Activated CD8-positive, alpha-beta memory T cell treated with anti-CD3 and anti-CD28 coated beads, Interleukin-2, amount 10 ng/mL, durations not matched to agents 7 days and 5 days (primary cell): Measurements from ENCODE around the gene MAP3K5. TPM values are rescaled to one million over a fixed set of nuclear protein-coding genes. Genes with fewer than 3 reads are reported as not detected.

Experiments used
- ATAC-seq: fragments of 150-1000 bp; cut with Tn5 transposase; one replicate; pipeline ENCODE4 v1.10.0; 2021; ENCODE audit warnings: moderate library complexity
- CTCF ChIA-PET: fragments of 350-600 bp; sonication (Branson Sonifier 250); formaldehyde crosslinking; loops from one replicate; lab custom pipeline; 2021; ENCODE audit warnings: antibody characterized with exemption; lab: Charles Lee
- DNase-seq: peaks from one replicate; pipeline ENCODE4 v3.0.0-alpha.2; 2020
- H3K27ac Mint-ChIP-seq: one replicate; pipeline ENCODE4 v1.8.0; 2021; ENCODE audit warnings: mild to moderate bottlenecking, mixed read lengths
- H3K27me3 Mint-ChIP-seq: one replicate; pipeline ENCODE4 v1.8.0; 2021; ENCODE audit warnings: mixed read lengths
- H3K36me3 Mint-ChIP-seq: one replicate; pipeline ENCODE4 v1.8.0; 2021; ENCODE audit warnings: mild to moderate bottlenecking, mixed read lengths
- H3K4me1 Mint-ChIP-seq: one replicate; pipeline ENCODE4 v1.8.0; 2021; ENCODE audit warnings: mixed read lengths
- H3K4me3 Mint-ChIP-seq: one replicate; pipeline ENCODE4 v1.8.0; 2021; ENCODE audit warnings: mild to moderate bottlenecking, moderate library complexity, mixed read lengths
- H3K9me3 Mint-ChIP-seq: one replicate; pipeline ENCODE4 v1.8.0; 2022; ENCODE audit warnings: low read depth, mixed read lengths
- total RNA-seq, 2 experiments: library from RNA; stranded (reverse); gene quantifications; one replicate each; pipeline ENCODE4 v1.2.3, GENCODE V29; 2021

Gene MAP3K5
- total RNA-seq, 2 experiments from 2014 or later: 18.3 to 21.7 TPM

DNA sequence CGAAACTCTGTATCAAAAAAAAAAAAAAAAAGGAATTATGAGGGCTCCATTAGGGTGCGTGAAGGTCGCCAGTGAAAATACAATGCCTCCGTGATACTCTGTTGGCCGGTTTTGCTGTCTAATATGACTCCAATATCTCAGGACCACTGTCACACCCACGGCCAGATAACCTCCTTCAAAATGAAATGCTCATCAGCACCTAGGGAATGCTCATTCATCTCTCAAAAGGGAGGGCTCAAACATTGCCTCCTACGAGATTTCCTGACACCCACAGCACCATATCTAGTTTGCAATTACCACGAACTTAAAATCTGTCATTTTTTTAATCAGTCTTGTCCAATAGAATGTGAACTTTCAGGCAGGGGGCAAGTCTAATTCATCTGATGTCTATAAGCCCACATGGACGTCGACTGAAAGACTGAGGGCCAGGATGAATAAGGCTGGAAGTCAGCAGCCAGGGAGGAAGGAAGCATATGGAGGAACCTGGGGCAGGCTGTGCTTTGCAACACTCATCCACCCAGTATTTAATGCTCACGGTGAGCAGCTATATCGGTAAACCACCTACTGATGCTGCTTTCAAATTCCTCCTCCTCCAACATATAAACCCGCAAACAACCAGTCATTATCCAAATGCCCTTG lies 42.8 kb downstream of the MAP3K5 start:
- Mint-ChIP-seq H3K36me3 (peaks cover 20% of the 10 kb centered on the region), H3K9me3 (no peaks in the 10 kb centered on the region), H3K4me1 (peaks cover 56% of the 10 kb centered on the region), H3K4me3 (no peak overlapping the region), H3K27me3 (no peaks in the 10 kb centered on the region), H3K27ac (peak overlapping the region; percentile 25)
- CTCF ChIA-PET: no interaction called here
- no peak for DNase-seq
- no peak for ATAC-seq

DNA sequence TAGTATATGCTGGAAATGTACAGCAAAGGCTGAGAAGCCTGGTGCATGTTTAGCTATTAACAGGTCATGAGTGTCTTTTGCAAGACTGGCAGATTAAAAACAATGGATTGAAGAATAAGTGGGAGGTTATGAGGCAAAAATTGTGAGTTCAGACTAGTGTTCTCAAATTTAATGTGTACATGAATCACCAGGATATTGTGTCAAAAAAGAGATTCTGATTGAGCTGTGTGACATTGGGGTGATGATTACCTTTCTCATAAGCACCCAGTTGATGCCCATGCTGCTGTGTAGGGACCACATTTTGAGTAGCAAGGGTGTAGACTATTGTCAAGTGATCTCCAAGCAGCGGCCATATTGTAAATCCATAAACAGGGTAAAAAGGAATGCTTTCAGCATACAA lies 44.8 kb downstream of the MAP3K5 start:
- no peak overlapping the region for H3K4me3 Mint-ChIP-seq
- ATAC-seq (no peak), DNase-seq (no peak)
- H3K36me3 Mint-ChIP-seq: peaks cover 21% of the 10 kb centered on the region
- no peak overlapping the region for H3K27ac Mint-ChIP-seq
- CTCF ChIA-PET: interaction anchor here (0.7 to 1.8 kb wide), 2 partner anchors 45 to 103 kb away, joined by 3 to 9 read pairs; partner anchors contain the start of gene MAP3K5
- peaks cover 36% of the 10 kb centered on the region for H3K4me1 Mint-ChIP-seq
- H3K9me3 Mint-ChIP-seq: no peaks in the 10 kb centered on the region
- no peaks in the 10 kb centered on the region for H3K27me3 Mint-ChIP-seq

DNA sequence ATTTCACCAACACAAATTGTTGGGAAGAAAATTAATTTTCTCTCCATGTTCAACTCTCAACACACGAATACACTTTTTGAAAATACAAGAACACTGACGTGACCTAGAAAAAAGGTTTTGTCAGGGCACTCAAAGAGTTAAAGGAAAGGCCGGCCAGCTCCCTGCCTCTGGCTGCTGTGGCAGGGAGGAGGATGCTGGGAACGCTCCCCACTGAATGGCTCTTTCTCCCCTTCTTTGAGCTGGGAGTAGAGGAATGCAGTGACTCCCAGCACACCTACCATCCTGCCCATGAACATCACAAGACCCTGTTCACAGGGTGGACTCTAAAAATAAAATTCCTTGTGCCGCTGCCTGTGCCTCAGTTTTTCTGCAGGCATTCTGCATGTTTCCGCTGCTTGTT lies 47.0 kb downstream of the MAP3K5 start:
- Mint-ChIP-seq H3K36me3 (peaks cover 22% of the 10 kb centered on the region), H3K9me3 (no peaks in the 10 kb centered on the region), H3K27ac (no peak overlapping the region), H3K4me1 (peaks cover 15% of the 10 kb centered on the region), H3K4me3 (no peak overlapping the region), H3K27me3 (no peaks in the 10 kb centered on the region)
- DNase-seq: no peak
- CTCF ChIA-PET: interaction anchor here (1.2 to 1.4 kb wide), 4 partner anchors 11 to 102 kb away, joined by 3 to 5 read pairs (median 4); no protein-coding TSS in a partner anchor
- no peak for ATAC-seq

DNA sequence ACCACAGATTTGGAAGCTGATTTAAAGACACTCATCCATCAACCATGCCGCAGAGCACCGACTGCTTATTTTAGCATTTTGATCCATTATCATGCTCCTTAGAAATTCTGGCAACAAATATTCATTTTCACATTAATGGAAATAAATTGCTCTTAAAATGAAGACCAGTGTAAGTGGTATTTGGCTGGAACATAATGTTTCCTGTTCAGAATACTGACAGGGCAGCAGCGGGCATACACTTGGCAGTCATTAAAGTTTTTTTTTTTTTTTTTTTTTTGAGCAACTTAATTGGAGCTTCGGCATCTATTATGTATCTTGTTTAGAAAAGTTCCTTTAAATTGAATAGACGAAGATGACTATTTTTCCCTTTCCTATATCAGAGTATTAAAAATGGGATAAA lies 47.4 kb downstream of the MAP3K5 start:
- Mint-ChIP-seq H3K4me1 (peaks cover 15% of the 10 kb centered on the region), H3K4me3 (no peak overlapping the region), H3K27me3 (no peaks in the 10 kb centered on the region), H3K36me3 (peaks cover 22% of the 10 kb centered on the region), H3K27ac (no peak overlapping the region), H3K9me3 (no peaks in the 10 kb centered on the region)
- no peak for ATAC-seq
- DNase-seq: no peak
- CTCF ChIA-PET: interaction anchor here (1.2 to 1.4 kb wide), 4 partner anchors 11 to 101 kb away, joined by 3 to 5 read pairs (median 4); no protein-coding TSS in a partner anchor

DNA sequence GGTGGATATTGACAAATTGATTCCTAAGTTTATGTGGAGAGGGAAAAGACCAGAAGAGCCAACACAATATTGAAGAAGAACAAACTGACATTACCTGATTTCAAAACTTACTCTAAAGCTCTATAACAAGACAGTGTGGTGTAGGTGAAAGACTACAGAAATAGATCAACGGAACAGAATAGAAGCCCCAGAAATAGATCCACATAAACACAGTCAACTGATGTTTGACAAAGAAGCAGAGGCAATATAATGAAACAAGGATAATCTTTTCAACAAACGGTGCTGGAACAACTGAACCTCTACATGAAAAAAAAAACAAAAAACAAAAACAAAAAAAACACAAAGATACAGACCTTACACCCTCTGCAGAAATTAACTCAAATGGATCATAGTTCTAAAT lies 50.2 kb downstream of the MAP3K5 start:
- peaks cover 6% of the 10 kb centered on the region for H3K36me3 Mint-ChIP-seq
- no peak for ATAC-seq
- H3K9me3 Mint-ChIP-seq: no peaks in the 10 kb centered on the region
- H3K27me3 Mint-ChIP-seq: no peaks in the 10 kb centered on the region
- DNase-seq: no peak
- no peak overlapping the region for H3K27ac Mint-ChIP-seq
- CTCF ChIA-PET: interaction anchor here (1.4 to 4.2 kb wide), 2 partner anchors 50 to 98 kb away, joined by 3 to 13 read pairs; partner anchors contain the start of gene MAP3K5
- H3K4me3 Mint-ChIP-seq: no peak overlapping the region
- peaks cover 8% of the 10 kb centered on the region for H3K4me1 Mint-ChIP-seq

DNA sequence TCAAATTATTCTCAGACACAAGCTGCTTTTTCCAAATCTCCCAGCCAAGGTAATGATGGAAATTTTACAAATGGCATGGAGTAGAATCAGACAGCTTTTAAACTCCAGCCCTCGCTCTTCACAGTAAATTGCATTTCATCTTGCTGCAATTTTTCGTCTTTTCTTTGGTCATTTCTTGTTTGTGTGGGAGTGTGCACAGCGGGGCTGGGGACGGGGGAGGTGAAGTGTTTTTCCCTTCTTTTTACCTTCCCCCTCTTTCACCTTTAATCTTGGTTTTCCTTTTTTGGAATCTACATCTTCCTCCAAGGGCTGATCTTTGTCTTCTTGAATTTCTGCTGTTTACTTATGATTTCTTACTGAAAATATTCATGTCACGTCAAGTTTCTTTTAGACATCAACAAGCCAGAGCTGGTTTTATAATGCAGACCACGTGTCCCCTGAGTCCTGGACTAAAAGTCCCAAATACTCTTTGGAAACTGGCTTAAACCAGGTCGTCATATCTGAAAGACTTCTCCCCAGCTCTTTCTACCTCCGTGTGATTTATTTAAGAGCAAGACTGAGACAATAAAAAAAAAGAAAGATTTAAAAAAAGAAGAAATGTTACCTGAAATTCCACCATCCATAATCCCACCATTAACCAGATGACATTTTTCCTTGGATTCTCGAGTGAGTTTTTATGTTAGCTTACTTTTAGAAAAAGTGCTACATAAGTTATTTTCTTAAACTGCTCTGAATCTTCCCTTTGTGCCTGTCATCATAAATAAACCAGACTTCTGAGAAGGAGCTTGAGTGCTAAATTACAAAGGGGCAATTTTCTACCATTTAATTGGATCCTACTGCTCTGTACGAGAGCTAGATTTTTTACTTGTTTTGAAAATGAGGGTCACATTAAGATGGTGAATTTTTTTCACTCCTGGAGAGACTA lies 52.0 kb downstream of the MAP3K5 start:
- no peak overlapping the region for H3K4me3 Mint-ChIP-seq
- CTCF ChIA-PET: interaction anchor here (4.2 to 6.3 kb wide), 2 partner anchors 51 to 96 kb away, joined by 13 to 36 read pairs; partner anchors contain the start of gene MAP3K5
- H3K27ac Mint-ChIP-seq: no peak overlapping the region
- ATAC-seq (no peak), DNase-seq (no peak)
- no peaks in the 10 kb centered on the region for H3K27me3 Mint-ChIP-seq
- H3K36me3 Mint-ChIP-seq: peaks cover 5% of the 10 kb centered on the region
- peaks cover 8% of the 10 kb centered on the region for H3K4me1 Mint-ChIP-seq
- H3K9me3 Mint-ChIP-seq: no peaks in the 10 kb centered on the region

DNA sequence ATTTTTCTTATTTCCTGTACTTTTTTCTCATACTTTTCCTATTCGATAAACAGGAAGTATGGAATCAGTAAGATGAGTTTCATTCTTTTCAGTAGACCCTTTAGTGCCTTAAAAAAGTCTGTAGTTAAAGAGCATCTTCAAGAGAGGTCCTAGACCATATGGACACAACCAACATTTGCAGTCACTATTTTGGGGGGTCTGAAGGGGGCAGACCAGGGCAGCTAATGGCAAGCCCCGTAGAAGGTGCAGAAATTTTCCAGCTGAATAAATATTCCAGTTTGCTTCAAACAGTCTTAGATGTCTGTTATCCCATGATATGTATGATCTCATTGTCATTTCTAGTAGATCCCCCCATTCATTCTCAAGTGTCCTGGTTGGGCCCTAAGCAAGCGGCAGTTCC lies 52.8 kb downstream of the MAP3K5 start:
- Mint-ChIP-seq H3K4me1 (peaks cover 8% of the 10 kb centered on the region), H3K36me3 (peaks cover 5% of the 10 kb centered on the region)
- CTCF ChIA-PET: interaction anchor here (4.2 to 6.3 kb wide), 2 partner anchors 52 to 95 kb away, joined by 13 to 36 read pairs; partner anchors contain the start of gene MAP3K5

DNA sequence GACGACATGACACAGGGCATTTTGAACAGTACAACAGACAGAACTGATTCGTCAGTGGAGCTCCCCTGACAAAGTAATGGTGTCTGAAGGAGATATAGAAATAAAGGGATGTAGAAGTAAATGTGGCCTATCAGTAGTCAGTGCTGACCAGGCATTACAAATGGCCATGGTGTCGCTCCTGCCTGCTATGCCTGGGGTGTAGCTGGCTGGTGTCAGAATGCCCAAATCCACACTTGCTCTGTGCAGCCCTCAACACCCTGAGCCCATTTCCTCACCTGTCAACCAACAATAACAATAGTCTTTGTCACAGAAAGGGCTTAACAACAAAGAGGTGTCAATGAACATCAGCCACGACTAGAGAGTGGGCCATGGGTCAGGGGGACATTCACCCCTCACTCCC lies 53.2 kb downstream of the MAP3K5 start:
- Mint-ChIP-seq H3K9me3 (no peaks in the 10 kb centered on the region), H3K4me3 (no peak overlapping the region), H3K4me1 (peaks cover 8% of the 10 kb centered on the region), H3K27me3 (no peaks in the 10 kb centered on the region), H3K36me3 (peaks cover 5% of the 10 kb centered on the region), H3K27ac (no peak overlapping the region)
- DNase-seq: no peak
- no peak for ATAC-seq
- CTCF ChIA-PET: interaction anchor here (1.3 to 6.3 kb wide), 3 partner anchors 15 to 94 kb away, joined by 3 to 36 read pairs (median 13); partner anchors contain the start of gene MAP3K5

More for the DNA sequence above, 52.8 kb downstream of the MAP3K5 start:
- Mint-ChIP-seq H3K9me3 (no peaks in the 10 kb centered on the region), H3K27me3 (no peaks in the 10 kb centered on the region), H3K27ac (no peak overlapping the region), H3K4me3 (no peak overlapping the region)
- ATAC-seq (no peak), DNase-seq (no peak)

DNA sequence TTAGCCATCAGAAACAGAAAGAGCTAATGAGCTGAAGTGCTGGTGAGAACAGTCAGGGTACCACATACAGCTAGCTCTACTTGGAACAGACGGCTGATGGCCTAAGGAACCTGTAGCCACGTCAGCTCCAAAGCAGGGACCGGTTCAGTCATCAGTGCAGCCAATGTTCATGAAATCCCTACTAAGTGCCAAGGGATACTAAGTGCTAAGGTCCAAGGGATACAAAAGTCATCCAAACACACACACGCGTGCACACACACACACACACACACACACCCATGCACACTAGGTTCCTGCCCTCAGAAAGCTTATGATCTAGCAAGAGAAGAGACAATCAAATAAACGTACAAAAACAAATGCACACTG lies 53.6 kb downstream of the MAP3K5 start:
- Mint-ChIP-seq H3K4me1 (peaks cover 8% of the 10 kb centered on the region), H3K9me3 (no peaks in the 10 kb centered on the region), H3K27ac (no peak overlapping the region), H3K27me3 (no peaks in the 10 kb centered on the region), H3K36me3 (peaks cover 3% of the 10 kb centered on the region), H3K4me3 (no peak overlapping the region)
- CTCF ChIA-PET: interaction anchor here (1.3 to 6.3 kb wide), 3 partner anchors 15 to 94 kb away, joined by 3 to 36 read pairs (median 13); partner anchors contain the start of gene MAP3K5
- DNase-seq: no peak
- ATAC-seq: no peak

DNA sequence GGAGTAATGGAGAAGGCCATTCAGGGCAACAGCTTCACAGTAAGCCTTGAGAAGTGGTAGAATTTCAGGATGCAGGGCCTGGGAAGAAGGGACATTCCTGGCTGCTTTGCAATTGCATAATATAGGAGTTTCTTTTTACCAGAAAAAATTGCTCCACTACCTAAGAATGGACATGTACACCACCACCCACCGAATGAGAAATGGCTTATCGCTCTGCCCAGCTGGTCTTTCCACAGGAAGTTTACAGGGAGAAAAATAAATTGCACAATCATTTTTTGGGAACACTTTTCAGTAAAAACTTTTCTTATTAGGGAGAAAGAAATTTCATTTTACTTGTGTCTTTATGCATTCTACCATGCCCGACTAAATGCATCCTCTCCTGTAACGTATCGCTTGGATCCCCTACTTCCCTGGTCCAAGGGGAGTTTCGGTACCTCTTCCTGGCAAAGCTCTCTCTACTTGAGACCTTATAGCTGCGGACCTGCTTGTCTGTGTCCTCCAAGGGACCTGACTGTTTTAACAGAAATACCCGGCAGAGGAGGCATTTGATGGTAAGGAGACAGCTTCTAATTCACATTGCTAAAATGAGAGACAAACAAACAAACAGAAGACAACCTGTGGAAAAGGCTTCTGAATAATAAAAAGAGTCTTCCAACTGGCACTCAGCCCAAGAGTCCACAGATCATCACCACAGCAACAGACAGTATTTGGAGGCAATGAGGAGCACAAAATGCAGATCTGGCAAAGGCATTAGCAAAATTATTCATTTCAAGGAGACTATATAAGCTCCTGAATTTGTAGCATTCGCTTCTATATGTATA lies 54.2 kb downstream of the MAP3K5 start:
- Mint-ChIP-seq H3K4me1 (peaks cover 8% of the 10 kb centered on the region), H3K36me3 (peaks cover 3% of the 10 kb centered on the region), H3K27ac (no peak overlapping the region), H3K27me3 (no peaks in the 10 kb centered on the region), H3K4me3 (no peak overlapping the region), H3K9me3 (no peaks in the 10 kb centered on the region)
- ATAC-seq: no peak
- DNase-seq: no peak
- CTCF ChIA-PET: interaction anchor here (1.3 to 6.3 kb wide), 3 partner anchors 16 to 93 kb away, joined by 3 to 36 read pairs (median 13); partner anchors contain the start of gene MAP3K5

DNA sequence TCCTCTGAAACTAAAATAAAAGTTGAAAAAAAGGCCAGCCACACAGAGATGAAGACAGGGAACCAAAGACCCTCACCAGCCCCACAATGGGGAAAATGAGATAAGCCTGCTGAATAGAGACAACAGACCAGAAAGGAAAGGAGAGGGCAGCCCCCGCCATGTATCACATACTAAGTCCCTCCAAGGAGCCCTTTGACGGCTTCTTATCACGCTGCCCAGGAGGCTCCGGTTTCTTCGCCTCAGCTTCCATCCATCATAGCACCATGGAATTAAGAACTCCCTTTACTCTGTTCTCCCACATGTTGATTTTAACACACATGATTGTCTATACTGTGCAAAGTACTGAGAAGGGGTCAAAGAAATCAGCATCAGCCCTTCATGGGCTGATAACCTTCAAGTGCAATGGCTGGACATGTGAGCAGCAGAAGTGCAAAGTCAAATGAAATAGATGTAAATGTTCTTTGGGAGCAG lies 54.9 kb downstream of the MAP3K5 start:
- H3K9me3 Mint-ChIP-seq: no peaks in the 10 kb centered on the region
- no peak for DNase-seq
- no peak for ATAC-seq
- peaks cover 3% of the 10 kb centered on the region for H3K36me3 Mint-ChIP-seq
- CTCF ChIA-PET: interaction anchor here (6.3 kb wide), 1 partner anchor 54 kb away, joined by 36 read pairs; the partner anchor contains the start of gene MAP3K5
- H3K27ac Mint-ChIP-seq: no peak overlapping the region
- peaks cover 8% of the 10 kb centered on the region for H3K4me1 Mint-ChIP-seq
- H3K4me3 Mint-ChIP-seq: no peak overlapping the region
- H3K27me3 Mint-ChIP-seq: no peaks in the 10 kb centered on the region

DNA sequence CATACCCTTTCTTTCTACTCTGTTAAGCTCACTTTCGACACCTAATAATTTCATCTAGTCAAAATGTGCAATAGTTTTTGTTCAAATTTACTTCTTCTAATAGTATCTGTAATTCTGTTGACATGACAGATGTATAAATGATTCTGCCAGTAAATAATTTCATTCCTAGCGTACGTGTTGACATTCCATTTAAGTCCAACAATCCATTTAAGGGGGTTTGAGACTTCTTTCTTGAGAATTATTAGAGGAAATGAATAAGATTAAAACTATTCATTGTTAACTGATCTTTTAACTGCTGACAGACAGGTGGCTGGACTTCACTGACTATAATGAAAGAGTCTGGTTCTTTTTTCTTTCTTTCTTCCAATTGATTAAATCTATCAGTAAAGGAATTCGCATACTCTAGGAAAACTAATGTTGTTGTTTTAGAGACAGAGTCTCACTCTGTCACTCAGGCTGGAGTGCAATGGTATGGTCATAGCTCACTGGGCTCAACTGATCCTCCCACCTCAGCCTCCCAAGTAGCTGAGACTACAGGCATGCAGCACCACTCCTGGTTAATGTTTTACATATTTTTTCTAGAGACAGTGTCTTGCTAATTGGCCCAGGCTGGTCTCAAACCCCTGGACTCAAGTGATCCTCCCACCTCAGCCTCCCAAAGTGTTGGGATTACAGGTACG lies 55.9 kb downstream of the MAP3K5 start:
- peaks cover 4% of the 10 kb centered on the region for H3K36me3 Mint-ChIP-seq
- no peak for ATAC-seq
- no peaks in the 10 kb centered on the region for H3K27me3 Mint-ChIP-seq
- no peak overlapping the region for H3K27ac Mint-ChIP-seq
- CTCF ChIA-PET: interaction anchor here (0.9 to 6.3 kb wide), 2 partner anchors 55 to 92 kb away, joined by 3 to 36 read pairs; partner anchors contain the start of gene MAP3K5
- H3K4me1 Mint-ChIP-seq: peaks cover 12% of the 10 kb centered on the region
- no peak for DNase-seq
- no peaks in the 10 kb centered on the region for H3K9me3 Mint-ChIP-seq
- no peak overlapping the region for H3K4me3 Mint-ChIP-seq
